Sciatic nerve (tissue), 1 donor: Measurements from ENCODE around the gene OR4D5. TPM values are rescaled to one million over a fixed set of nuclear protein-coding genes. Genes with fewer than 3 reads are reported as not detected.

Experiments
- total RNA-seq: library from RNA; stranded (reverse); fragmentation: NEBNext Ultra II Directional; extraction: Animal tissue kit (Norgen Biotek cat#: 25700); gene quantifications from one replicate; pipeline ENCODE4 v1.2.1, GENCODE V29; 2021
- donor health status: DM: no; HTN: no; CAD: no.

OR4D5 gene
- total RNA-seq, 1 donor from 2014 or later: not detected

Other genes starting within 250 kb of the OR4D5 start
- gene ZNF202, start 198.0 kb upstream of the OR4D5 start, total RNA-seq: 10.7 TPM
- gene OR6X1, start 185.1 kb upstream of the OR4D5 start, total RNA-seq: not detected
- not detected for gene OR6M1, start 133.3 kb upstream of the OR4D5 start, total RNA-seq
- not detected for gene TMEM225, start 53.9 kb upstream of the OR4D5 start, total RNA-seq
- gene OR8D4, start 37.5 kb upstream of the OR4D5 start, total RNA-seq: not detected
- not detected for gene OR6T1, start 4.2 kb downstream of the OR4D5 start, total RNA-seq
- gene OR10S1, start 38.2 kb downstream of the OR4D5 start, total RNA-seq: not detected
- not detected for gene OR10G6, start 55.5 kb downstream of the OR4D5 start, total RNA-seq
- gene OR10G4, start 73.4 kb downstream of the OR4D5 start, total RNA-seq: not detected
- not detected for gene OR10G9, start 83.4 kb downstream of the OR4D5 start, total RNA-seq
- not detected for gene OR10G8, start 87.2 kb downstream of the OR4D5 start, total RNA-seq
- gene OR10G7, start 101.7 kb downstream of the OR4D5 start, total RNA-seq: not detected
- 27.6 TPM for gene VWA5A, start 175.8 kb downstream of the OR4D5 start, total RNA-seq
- not detected for gene OR10D3, start 243.7 kb downstream of the OR4D5 start, total RNA-seq